Activated naive CD8-positive, alpha-beta T cell treated with anti-CD3 and anti-CD28 coated beads, Interleukin-2, amount 10 ng/mL, durations not matched to agents 7 days and 5 days (primary cell): ENCODE measurements around the gene RTP4. TPM values are rescaled to one million over a fixed set of nuclear protein-coding genes. Genes with fewer than 3 reads are reported as not detected.

Experiments used
- ATAC-seq: fragments of 150-1000 bp; cut with Tn5 transposase; one replicate; pipeline ENCODE4 v1.10.0; 2021; ENCODE audit warnings: low read depth, moderate library complexity
- POLR2A ChIA-PET: fragments of 350-600 bp; sonication (Branson Sonifier 250); formaldehyde crosslinking; loops from one replicate; lab custom pipeline; 2021; ENCODE audit warnings: antibody characterized with exemption; lab: Charles Lee
- DNase-seq: peaks from one replicate; pipeline ENCODE4 v3.0.0; 2021
- H3K27ac Mint-ChIP-seq: one replicate; pipeline ENCODE4 v1.8.0; 2022; ENCODE audit warnings: mild to moderate bottlenecking, mixed read lengths
- H3K27me3 Mint-ChIP-seq: one replicate; pipeline ENCODE4 v1.8.0; 2022; ENCODE audit warnings: mild to moderate bottlenecking, moderate library complexity, mixed read lengths
- H3K36me3 Mint-ChIP-seq: one replicate; pipeline ENCODE4 v1.8.0; 2021; ENCODE audit warnings: mild to moderate bottlenecking, mixed read lengths
- H3K4me1 Mint-ChIP-seq: one replicate; pipeline ENCODE4 v1.8.0; 2021; ENCODE audit warnings: mixed read lengths
- H3K4me3 Mint-ChIP-seq: one replicate; pipeline ENCODE4 v1.8.0; 2022; ENCODE audit warnings: mild to moderate bottlenecking, moderate library complexity, mixed read lengths
- H3K9me3 Mint-ChIP-seq: one replicate; pipeline ENCODE4 v1.8.0; 2021; ENCODE audit warnings: mixed read lengths
- total RNA-seq, 2 experiments: library from RNA; stranded (reverse); gene quantifications; one replicate each; pipeline ENCODE4 v1.2.3, GENCODE V29; 2021

RTP4 gene
- total RNA-seq = 10 to 100 TPM; 16.9 to 17.1 TPM

- peak; percentile 87 for ATAC-seq
Measured at GRCh38 chr3:187368251-187369088, at the start of gene RTP4. Gene RTP4, plus strand, starts transcription at chr3:187368385. Its CDS starts 57 bp downstream, at chr3:187368442.

GRCh38 chr3:187318819-187319616 is 49.2 kb upstream of the RTP4 start:
- Mint-ChIP-seq H3K4me3 (no peak overlapping the region), H3K27me3 (peaks cover 35% of the 10 kb centered on the region), H3K4me1 (peaks cover 10% of the 10 kb centered on the region), H3K36me3 (no peaks in the 10 kb centered on the region), H3K27ac (no peak overlapping the region), H3K9me3 (no peaks in the 10 kb centered on the region)
- DNase-seq (no peak), ATAC-seq (peak; percentile 13)
- POLR2A ChIA-PET = interaction anchor here (0.6 to 2.6 kb wide), 3 partner anchors 50 to 360 kb away, joined by 3 to 13 read pairs (median 7); partner anchors contain the start of gene RTP4

More at GRCh38 chr3:187368251-187369088, at the start of gene RTP4:
- peak within 1 kb of the TSS; percentile 98 for H3K4me3 Mint-ChIP-seq
- H3K27ac Mint-ChIP-seq = peak within 1 kb of the TSS; percentile 97
- H3K36me3 Mint-ChIP-seq = peaks cover 50% of the 10 kb centered on the region
- POLR2A ChIA-PET = interaction anchor here (0.6 to 2.3 kb wide), 11 partner anchors 8 to 1431 kb away, joined by 3 to 7 read pairs (median 4); partner anchors contain the start of genes BCL6, EIF4A2, TBCCD1 and TRA2B
- H3K4me1 Mint-ChIP-seq = peaks cover 29% of the 10 kb centered on the region
- peaks cover 10% of the 10 kb centered on the region for H3K9me3 Mint-ChIP-seq
- DNase-seq = peak; percentile 63
- H3K27me3 Mint-ChIP-seq = no peaks in the 10 kb centered on the region

- POLR2A ChIA-PET = interaction anchor here (1.7 to 2.6 kb wide), 2 partner anchors 49 to 359 kb away, joined by 7 to 13 read pairs; partner anchors contain the start of gene RTP4
- Mint-ChIP-seq H3K4me3 (no peak overlapping the region), H3K9me3 (no peaks in the 10 kb centered on the region), H3K4me1 (peaks cover 10% of the 10 kb centered on the region), H3K27ac (no peak overlapping the region), H3K36me3 (no peaks in the 10 kb centered on the region), H3K27me3 (peaks cover 32% of the 10 kb centered on the region)
- DNase-seq = peak; percentile 59
- peak; percentile 74 for ATAC-seq
Measured at GRCh38 chr3:187319699-187320302, 48.4 kb upstream of the RTP4 start.

GRCh38 chr3:187321766-187322165 is 46.4 kb upstream of the RTP4 start:
- Mint-ChIP-seq H3K9me3 (no peaks in the 10 kb centered on the region), H3K27me3 (peaks cover 23% of the 10 kb centered on the region), H3K36me3 (no peaks in the 10 kb centered on the region), H3K27ac (no peak overlapping the region), H3K4me1 (peaks cover 10% of the 10 kb centered on the region), H3K4me3 (no peak overlapping the region)
- ATAC-seq (no peak), DNase-seq (no peak)
- POLR2A ChIA-PET = no interaction called here

- POLR2A ChIA-PET = no interaction called here
- Mint-ChIP-seq H3K27me3 (peaks cover 18% of the 10 kb centered on the region), H3K9me3 (no peaks in the 10 kb centered on the region), H3K36me3 (no peaks in the 10 kb centered on the region), H3K4me3 (no peak overlapping the region), H3K27ac (no peak overlapping the region), H3K4me1 (peaks cover 10% of the 10 kb centered on the region)
- DNase-seq = no peak
- ATAC-seq = no peak
Measured at GRCh38 chr3:187322291-187322690, 45.9 kb upstream of the RTP4 start.

GRCh38 chr3:187323091-187323490 is 45.1 kb upstream of the RTP4 start:
- H3K27ac Mint-ChIP-seq = no peak overlapping the region
- POLR2A ChIA-PET = no interaction called here
- no peak for DNase-seq
- no peaks in the 10 kb centered on the region for H3K9me3 Mint-ChIP-seq
- no peak overlapping the region for H3K4me3 Mint-ChIP-seq
- no peaks in the 10 kb centered on the region for H3K36me3 Mint-ChIP-seq
- no peak for ATAC-seq
- peaks cover 14% of the 10 kb centered on the region for H3K27me3 Mint-ChIP-seq
- H3K4me1 Mint-ChIP-seq = peaks cover 10% of the 10 kb centered on the region

GRCh38 chr3:187325632-187326031 is 42.6 kb upstream of the RTP4 start:
- ATAC-seq (no peak), DNase-seq (no peak)
- Mint-ChIP-seq H3K27me3 (peaks cover 3% of the 10 kb centered on the region), H3K4me1 (peaks cover 2% of the 10 kb centered on the region), H3K4me3 (no peak overlapping the region), H3K36me3 (no peaks in the 10 kb centered on the region), H3K27ac (no peak overlapping the region), H3K9me3 (no peaks in the 10 kb centered on the region)
- POLR2A ChIA-PET = no interaction called here

GRCh38 chr3:187327845-187328244 is 40.3 kb upstream of the RTP4 start:
- Mint-ChIP-seq H3K27ac (no peak overlapping the region), H3K4me3 (no peak overlapping the region), H3K36me3 (no peaks in the 10 kb centered on the region), H3K27me3 (peaks cover 7% of the 10 kb centered on the region), H3K4me1 (no peaks in the 10 kb centered on the region), H3K9me3 (no peaks in the 10 kb centered on the region)
- POLR2A ChIA-PET = no interaction called here
- ATAC-seq = no peak
- no peak for DNase-seq

GRCh38 chr3:187328691-187329090 is 39.5 kb upstream of the RTP4 start:
- H3K36me3 Mint-ChIP-seq = no peaks in the 10 kb centered on the region
- H3K4me1 Mint-ChIP-seq = no peaks in the 10 kb centered on the region
- no peak overlapping the region for H3K4me3 Mint-ChIP-seq
- ATAC-seq (no peak), DNase-seq (no peak)
- H3K27me3 Mint-ChIP-seq = peaks cover 7% of the 10 kb centered on the region
- no peak overlapping the region for H3K27ac Mint-ChIP-seq
- H3K9me3 Mint-ChIP-seq = no peaks in the 10 kb centered on the region
- POLR2A ChIA-PET = no interaction called here

GRCh38 chr3:187334904-187335303 is 33.3 kb upstream of the RTP4 start:
- DNase-seq = no peak
- POLR2A ChIA-PET = no interaction called here
- Mint-ChIP-seq H3K27me3 (peaks cover 10% of the 10 kb centered on the region), H3K9me3 (no peaks in the 10 kb centered on the region), H3K27ac (no peak overlapping the region), H3K4me3 (no peak overlapping the region), H3K36me3 (no peaks in the 10 kb centered on the region), H3K4me1 (no peaks in the 10 kb centered on the region)
- ATAC-seq = no peak

- ATAC-seq (no peak), DNase-seq (no peak)
- H3K27ac Mint-ChIP-seq = no peak overlapping the region
- no peak overlapping the region for H3K4me3 Mint-ChIP-seq
- H3K9me3 Mint-ChIP-seq = no peaks in the 10 kb centered on the region
- POLR2A ChIA-PET = no interaction called here
- H3K27me3 Mint-ChIP-seq = peaks cover 16% of the 10 kb centered on the region
- no peaks in the 10 kb centered on the region for H3K4me1 Mint-ChIP-seq
- H3K36me3 Mint-ChIP-seq = no peaks in the 10 kb centered on the region
Measured at GRCh38 chr3:187336322-187336721, 31.9 kb upstream of the RTP4 start.

GRCh38 chr3:187340578-187340977 is 27.6 kb upstream of the RTP4 start:
- H3K4me3 Mint-ChIP-seq = no peak overlapping the region
- H3K27me3 Mint-ChIP-seq = peaks cover 25% of the 10 kb centered on the region
- H3K4me1 Mint-ChIP-seq = no peaks in the 10 kb centered on the region

GRCh38 chr3:187342255-187342654 is 25.9 kb upstream of the RTP4 start:
- Mint-ChIP-seq H3K4me1 (no peaks in the 10 kb centered on the region), H3K4me3 (no peak overlapping the region), H3K27me3 (peaks cover 25% of the 10 kb centered on the region), H3K36me3 (no peaks in the 10 kb centered on the region), H3K27ac (no peak overlapping the region), H3K9me3 (no peaks in the 10 kb centered on the region)
- DNase-seq = no peak
- ATAC-seq = no peak
- POLR2A ChIA-PET = no interaction called here

More at GRCh38 chr3:187340578-187340977, 27.6 kb upstream of the RTP4 start:
- POLR2A ChIA-PET = no interaction called here
- no peak for DNase-seq
- H3K27ac Mint-ChIP-seq = no peak overlapping the region
- H3K9me3 Mint-ChIP-seq = no peaks in the 10 kb centered on the region
- ATAC-seq = no peak
- H3K36me3 Mint-ChIP-seq = no peaks in the 10 kb centered on the region
